ENCODE results near the gene CLIP1. TPM values are rescaled to one million over a fixed set of nuclear protein-coding genes. Genes with fewer than 3 reads are reported as not detected.
A peak's percentile ranks its signal among the peaks of the same experiment; 100 is the strongest.

The CLIP1 gene
- total RNA-seq, 1 experiment from 2014 or later = 23.9 TPM

DNA sequence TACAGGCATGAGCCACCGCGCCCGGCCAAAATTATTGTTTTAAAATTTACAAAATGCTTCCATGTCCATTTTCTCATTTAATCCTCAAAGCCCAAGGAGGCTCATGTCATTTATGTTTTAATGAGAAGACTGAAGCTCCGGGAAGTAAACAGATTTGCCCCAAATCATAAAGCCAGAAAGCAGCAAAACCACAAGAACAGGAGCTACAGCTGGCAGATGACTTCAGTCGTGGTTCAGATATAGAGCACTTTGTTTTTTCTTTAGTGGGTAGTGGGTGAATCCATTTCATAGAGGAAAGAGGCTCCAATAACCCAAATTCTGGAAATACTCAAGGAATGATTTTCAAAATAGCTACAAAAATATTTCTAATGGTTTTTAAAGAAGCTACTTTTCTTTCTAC, 110.8 kb downstream of the CLIP1 start:
- no peak for DNase-seq
- no peaks in the 10 kb centered on the region for H3K27me3 ChIP-seq
- H3K9me3 ChIP-seq = no peaks in the 10 kb centered on the region
- no peak overlapping the region for H3K4me3 ChIP-seq
- peaks cover 59% of the 10 kb centered on the region for H3K36me3 ChIP-seq

DNA sequence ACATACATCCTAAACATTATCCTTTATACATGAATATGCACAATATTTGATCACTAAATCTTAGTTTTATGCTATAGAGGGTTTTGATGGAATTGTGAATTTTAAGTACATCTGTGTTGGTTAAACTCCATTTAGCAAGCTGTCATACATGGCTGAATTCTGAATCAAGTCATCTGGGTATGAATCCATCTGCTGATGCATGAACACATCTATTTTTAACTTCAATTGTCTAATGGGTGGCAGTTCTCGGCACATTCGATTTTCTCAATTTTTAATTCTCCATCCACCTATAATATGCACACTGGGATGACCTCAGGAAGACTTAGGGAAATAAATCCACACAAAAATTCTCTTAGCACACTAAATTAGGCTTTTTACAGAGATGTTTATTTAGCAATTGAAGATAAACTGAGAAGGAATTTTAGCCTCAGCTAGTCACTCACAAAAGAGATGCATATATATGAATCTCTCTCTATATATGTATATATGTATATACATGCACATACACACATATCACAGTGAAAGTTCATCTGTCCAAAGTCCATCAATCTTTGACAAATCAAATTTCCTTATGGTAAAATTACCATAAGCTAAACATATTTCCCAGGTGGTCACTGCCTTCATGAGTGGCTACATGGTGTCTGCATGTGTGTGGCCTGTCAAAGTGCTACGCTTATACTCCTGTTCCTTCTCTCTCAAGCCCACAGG, 111.7 kb downstream of the CLIP1 start:
- Histone ChIP-seq H3K27me3 (no peaks in the 10 kb centered on the region), H3K36me3 (peaks cover 57% of the 10 kb centered on the region), H3K4me3 (no peak overlapping the region), H3K9me3 (no peaks in the 10 kb centered on the region)
- DNase-seq = no peak

DNA sequence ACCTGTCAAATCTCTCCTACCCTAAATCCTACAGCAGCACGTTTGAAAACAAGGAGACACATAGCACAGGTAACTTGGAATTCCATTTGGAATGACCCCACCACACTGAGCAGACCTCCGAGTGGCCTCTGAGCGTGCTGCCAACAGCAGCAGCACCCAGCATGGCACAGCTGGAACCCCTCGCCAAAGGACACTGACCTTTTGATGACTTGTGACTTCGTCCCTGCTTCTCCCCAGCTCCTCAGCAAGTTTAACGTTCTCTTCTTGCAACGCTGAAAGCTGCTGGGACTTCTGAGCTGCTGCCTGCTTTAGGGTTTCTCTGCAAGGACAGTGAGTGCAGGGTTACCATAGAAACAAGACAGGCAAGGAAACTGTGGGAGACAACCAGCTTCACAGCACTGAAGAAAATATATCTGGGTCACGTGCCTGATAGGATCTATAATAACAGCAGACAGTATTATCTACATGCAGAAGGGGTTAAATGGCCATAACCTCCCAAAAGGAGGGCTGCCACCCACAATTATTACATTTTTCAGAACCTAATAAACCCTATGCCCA, 112.8 kb downstream of the CLIP1 start:
- no peak for DNase-seq
- no peaks in the 10 kb centered on the region for H3K9me3 ChIP-seq
- H3K4me3 ChIP-seq = no peak overlapping the region
- no peaks in the 10 kb centered on the region for H3K27me3 ChIP-seq
- H3K36me3 ChIP-seq = peaks cover 58% of the 10 kb centered on the region

GRCh38 chr12:122308811-122309210, 113.7 kb downstream of the CLIP1 start:
- Histone ChIP-seq H3K4me3 (no peak overlapping the region), H3K27me3 (no peaks in the 10 kb centered on the region), H3K36me3 (peaks cover 62% of the 10 kb centered on the region), H3K9me3 (no peaks in the 10 kb centered on the region)
- DNase-seq = no peak

DNA sequence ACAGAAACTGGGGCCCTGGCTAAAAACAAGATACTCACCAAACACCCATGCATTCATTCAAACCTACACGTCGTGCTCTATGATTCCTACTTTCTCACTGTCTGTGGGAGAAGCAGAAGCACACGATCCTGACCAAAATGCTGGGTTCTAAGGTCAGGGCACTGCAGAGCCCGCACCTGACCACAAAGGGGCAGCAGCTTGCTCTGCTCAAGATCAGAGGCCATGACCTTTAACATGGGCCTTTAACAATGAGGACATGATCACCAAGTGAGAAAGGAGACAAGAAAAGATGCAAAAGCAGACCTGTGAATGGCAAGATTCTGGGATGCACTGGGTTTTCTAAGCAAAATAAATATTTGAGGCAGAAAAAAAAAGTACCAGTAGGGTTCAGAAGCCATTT, 116.1 kb downstream of the CLIP1 start:
- no peaks in the 10 kb centered on the region for H3K27me3 ChIP-seq
- DNase-seq = no peak
- H3K36me3 ChIP-seq = peaks cover 68% of the 10 kb centered on the region
- H3K9me3 ChIP-seq = no peaks in the 10 kb centered on the region
- H3K4me3 ChIP-seq = no peak overlapping the region

- DNase-seq = no peak
- H3K36me3 ChIP-seq = peaks cover 76% of the 10 kb centered on the region
- H3K27me3 ChIP-seq = no peaks in the 10 kb centered on the region
- H3K9me3 ChIP-seq = no peaks in the 10 kb centered on the region
- H3K4me3 ChIP-seq = no peak overlapping the region
Observed at GRCh38 chr12:122304924-122305323, 117.5 kb downstream of the CLIP1 start.

DNA sequence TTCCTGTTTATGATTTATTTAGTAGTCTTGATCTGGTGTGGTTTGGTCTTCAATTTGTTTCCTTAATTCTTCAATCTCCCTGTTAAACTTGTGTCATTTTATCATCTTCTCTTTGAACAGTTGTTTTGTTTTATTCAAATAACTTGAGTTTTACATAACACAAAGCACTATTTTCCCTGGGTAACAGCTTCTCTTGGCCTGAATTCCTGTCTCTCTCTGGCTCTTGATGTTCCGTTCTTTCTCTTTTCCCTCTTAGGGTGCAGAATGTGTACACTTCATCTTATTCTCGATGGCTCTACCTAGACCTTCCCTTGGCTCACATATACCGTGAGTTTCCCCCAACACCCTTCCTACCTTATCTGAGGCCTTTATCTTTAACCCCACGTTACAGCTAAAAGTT, 119.4 kb downstream of the CLIP1 start:
- Histone ChIP-seq H3K36me3 (peaks cover 72% of the 10 kb centered on the region), H3K27me3 (no peaks in the 10 kb centered on the region), H3K9me3 (no peaks in the 10 kb centered on the region), H3K4me3 (no peak overlapping the region)
- DNase-seq = no peak

DNA sequence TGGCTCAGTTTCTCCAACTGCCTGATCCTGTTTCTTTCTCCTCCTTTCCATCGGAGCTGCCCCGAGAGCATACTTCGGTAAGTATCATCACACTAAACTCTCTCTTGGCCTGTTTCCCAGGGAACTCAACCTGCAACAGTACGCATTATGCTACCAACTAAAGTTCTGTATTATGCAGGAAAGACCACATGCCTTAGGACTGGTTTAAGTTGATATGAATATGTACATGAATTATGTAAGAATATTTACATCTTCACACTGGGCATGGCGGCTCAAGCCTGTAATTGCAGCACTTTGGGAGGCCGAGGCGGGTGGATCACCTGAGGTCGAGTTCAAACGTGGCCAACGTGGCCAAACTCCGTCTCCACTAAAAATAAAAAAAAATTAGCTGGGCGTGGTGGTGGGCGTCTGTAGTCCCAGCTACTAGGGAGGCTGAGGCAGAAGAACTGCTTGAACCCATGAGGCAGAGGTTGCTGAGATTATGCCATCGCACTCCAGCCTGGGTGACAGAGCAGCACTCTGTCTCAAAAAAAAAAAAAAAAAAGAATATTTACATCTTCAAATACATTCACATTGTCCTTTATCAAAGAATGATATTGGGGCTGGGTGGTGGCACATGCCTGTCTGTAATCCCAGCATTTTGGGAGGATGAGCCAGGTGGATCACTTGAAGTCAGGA, 124.3 kb downstream of the CLIP1 start:
- H3K36me3 ChIP-seq = peaks cover 66% of the 10 kb centered on the region
- no peak for DNase-seq
- no peaks in the 10 kb centered on the region for H3K9me3 ChIP-seq

GRCh38 chr12:122297494-122297893, 125.0 kb downstream of the CLIP1 start:
- H3K36me3 ChIP-seq = peaks cover 59% of the 10 kb centered on the region

More for the DNA sequence above, 124.3 kb downstream of the CLIP1 start:
- H3K27me3 ChIP-seq = no peaks in the 10 kb centered on the region
- no peak overlapping the region for H3K4me3 ChIP-seq

DNA sequence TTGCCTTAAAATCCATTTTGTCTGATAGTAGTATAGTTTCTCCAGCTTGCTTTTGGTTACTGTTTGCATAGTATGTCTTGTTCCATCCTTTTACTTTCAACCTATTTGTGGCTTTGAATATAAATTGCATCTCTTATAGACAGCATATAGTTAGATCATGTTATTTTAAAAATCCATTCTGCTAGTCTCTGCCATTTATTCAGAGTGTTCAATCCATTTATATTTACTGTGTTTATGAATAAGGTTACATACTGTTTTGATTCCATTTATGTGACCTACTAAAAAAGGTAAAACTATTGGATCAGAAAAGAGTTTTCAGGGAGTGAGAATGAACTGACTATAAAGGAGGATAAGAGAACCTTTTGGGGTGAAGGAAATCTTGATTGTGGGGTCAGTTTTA, 126.6 kb downstream of the CLIP1 start:
- H3K9me3 ChIP-seq = no peaks in the 10 kb centered on the region
- no peak for DNase-seq
- H3K4me3 ChIP-seq = no peak overlapping the region
- no peaks in the 10 kb centered on the region for H3K27me3 ChIP-seq
- H3K36me3 ChIP-seq = peaks cover 50% of the 10 kb centered on the region

More at GRCh38 chr12:122297494-122297893, 125.0 kb downstream of the CLIP1 start:
- H3K27me3 ChIP-seq = no peaks in the 10 kb centered on the region
- H3K9me3 ChIP-seq = no peaks in the 10 kb centered on the region
- no peak for DNase-seq
- H3K4me3 ChIP-seq = no peak overlapping the region

DNA sequence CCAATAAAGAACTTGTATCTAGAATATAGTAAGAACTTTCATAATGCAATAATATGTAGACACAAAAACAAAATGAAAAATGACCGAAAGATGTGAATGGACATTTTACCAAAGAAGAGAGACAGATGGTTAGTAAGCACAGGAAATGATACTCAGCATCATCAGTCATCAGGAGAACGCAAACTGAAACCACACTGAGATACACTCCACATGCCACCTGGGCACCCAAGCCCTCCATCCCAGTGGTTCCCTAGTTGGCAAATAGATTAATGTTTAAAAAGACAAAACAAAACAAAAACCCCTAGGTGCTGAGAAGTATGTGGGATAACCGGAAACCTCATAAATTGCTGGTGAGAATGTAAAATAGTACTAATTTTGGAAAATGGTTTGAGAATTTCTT, 129.4 kb downstream of the CLIP1 start:
- H3K9me3 ChIP-seq = no peaks in the 10 kb centered on the region
- H3K36me3 ChIP-seq = peaks cover 38% of the 10 kb centered on the region
- no peak overlapping the region for H3K4me3 ChIP-seq
- H3K27me3 ChIP-seq = no peaks in the 10 kb centered on the region
- no peak for DNase-seq

GRCh38 chr12:122291431-122291830, 131.0 kb downstream of the CLIP1 start:
- DNase-seq = no peak
- no peaks in the 10 kb centered on the region for H3K9me3 ChIP-seq
- peaks cover 32% of the 10 kb centered on the region for H3K36me3 ChIP-seq
- no peaks in the 10 kb centered on the region for H3K27me3 ChIP-seq
- no peak overlapping the region for H3K4me3 ChIP-seq

DNA sequence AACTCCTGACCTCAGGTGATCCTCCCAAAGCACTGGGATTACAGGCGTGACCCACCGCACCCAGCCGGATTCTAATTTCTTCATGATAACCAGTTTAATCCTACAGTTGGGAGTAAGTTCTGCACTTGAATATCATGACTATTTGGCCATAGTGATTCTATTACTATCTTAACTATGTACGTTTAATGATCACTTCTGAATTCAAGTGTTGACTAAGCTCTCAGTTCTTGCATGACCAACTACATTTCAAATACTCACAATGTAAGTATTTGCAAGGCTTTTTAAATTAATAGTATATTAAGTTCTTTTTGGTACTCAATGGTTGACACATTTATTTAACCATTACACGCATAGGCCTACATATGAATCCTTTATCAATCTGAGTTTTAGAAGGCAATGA, 138.8 kb downstream of the CLIP1 start:
- no peaks in the 10 kb centered on the region for H3K27me3 ChIP-seq
- H3K4me3 ChIP-seq = no peak overlapping the region
- H3K36me3 ChIP-seq = peaks cover 44% of the 10 kb centered on the region
- DNase-seq = no peak
- H3K9me3 ChIP-seq = no peaks in the 10 kb centered on the region

DNA sequence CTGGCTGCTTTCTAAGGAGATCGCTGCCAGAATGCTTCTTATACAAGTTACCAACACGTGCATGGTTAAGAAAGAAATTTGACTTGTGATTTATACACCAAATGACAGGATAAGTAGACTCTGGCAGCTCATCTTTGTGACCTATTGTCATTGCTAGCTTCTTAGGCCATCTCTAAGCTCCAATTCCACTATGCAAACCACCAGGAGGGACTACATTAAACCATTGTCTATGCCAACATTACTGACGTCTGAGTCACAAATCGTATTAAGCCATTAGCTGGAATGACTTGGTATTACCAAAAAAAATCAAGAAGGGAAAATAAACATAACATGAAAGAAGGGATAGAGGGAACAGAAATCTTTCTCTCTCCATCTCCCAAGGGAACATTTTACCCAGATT, 140.4 kb downstream of the CLIP1 start:
- Histone ChIP-seq H3K36me3 (peaks cover 48% of the 10 kb centered on the region), H3K27me3 (no peaks in the 10 kb centered on the region)
- peak; percentile 5 for DNase-seq

DNA sequence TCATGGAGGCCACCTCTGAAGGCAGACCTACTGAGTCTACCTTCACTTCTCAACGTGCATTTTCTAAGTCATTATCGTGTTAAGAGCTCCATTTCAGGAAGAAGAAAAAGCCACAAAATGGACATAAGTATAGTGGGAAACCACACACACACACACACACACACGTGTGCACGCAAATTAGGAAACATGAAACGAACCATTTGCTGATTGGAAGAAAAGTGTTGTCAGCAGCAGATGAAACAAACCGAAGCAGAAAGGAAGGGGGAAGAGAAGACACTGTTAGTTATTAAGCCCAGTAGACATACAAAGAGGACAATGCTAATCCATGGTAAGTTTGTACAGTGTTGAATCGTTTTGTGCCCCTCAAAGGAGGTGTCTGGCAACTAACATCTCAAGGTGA, 146.2 kb downstream of the CLIP1 start:
- no peak for DNase-seq
- peaks cover 46% of the 10 kb centered on the region for H3K36me3 ChIP-seq
- no peaks in the 10 kb centered on the region for H3K27me3 ChIP-seq
- no peak overlapping the region for H3K4me3 ChIP-seq
- no peaks in the 10 kb centered on the region for H3K9me3 ChIP-seq

More for the DNA sequence above, 140.4 kb downstream of the CLIP1 start:
- H3K9me3 ChIP-seq = no peaks in the 10 kb centered on the region
- no peak overlapping the region for H3K4me3 ChIP-seq

DNA sequence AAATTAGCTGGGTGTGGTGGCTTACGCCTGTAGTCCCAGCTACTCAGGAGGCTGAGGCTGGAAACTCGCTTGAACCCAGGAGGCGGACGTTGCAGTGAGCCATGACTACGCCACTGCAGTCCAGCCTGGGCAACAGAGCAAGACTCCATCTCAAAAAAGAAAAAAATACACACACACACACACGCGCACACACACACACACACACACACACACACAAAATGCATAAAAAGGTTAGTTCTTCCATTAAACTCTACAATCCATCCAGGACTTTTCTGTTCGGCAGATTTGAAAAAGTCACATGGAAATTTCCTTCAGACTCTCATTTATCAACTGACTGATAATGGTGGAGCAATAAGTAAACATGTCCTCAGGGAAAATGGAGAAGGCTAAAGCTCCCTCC, 147.0 kb downstream of the CLIP1 start:
- Histone ChIP-seq H3K27me3 (no peaks in the 10 kb centered on the region), H3K36me3 (peaks cover 45% of the 10 kb centered on the region), H3K4me3 (no peak overlapping the region), H3K9me3 (no peaks in the 10 kb centered on the region)
- DNase-seq = no peak

DNA sequence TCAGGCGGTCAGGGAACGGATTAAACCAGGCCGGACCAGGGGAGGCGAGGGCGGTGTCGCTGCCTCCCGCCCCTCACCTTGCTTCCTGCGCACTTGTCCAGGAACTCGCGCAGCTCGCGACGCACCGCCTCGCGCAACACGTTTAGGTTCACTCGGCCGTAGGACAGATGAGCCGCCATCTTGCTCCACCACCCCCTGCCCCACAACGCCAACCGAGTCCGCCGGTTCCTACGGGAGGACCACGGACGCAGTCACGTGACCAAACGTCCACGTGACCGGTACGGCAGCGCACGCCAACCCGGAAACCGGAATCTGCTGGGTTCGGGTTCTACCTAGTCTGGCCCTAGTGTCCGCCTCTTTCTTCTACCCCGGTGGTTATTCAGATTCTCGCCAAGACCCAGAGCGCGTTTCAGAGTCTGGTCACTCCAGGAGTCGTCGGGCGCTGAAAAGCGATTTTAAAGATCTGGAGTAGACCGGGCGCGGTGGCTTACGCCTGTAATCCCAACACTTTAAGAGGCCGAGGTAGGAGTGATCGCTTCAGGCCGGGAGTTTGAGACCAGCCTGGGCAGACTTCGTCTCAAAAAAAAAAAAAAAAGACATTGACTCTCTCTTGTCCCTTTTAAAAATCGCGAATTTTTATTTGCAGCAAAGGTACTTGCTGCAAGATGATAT, 156.1 kb downstream of the CLIP1 start, which contains the start of gene VPS33A:
TSS of gene VPS33A (minus strand) at position 265 of the 672 bp plus-strand sequence. CDS start at position 179, 86 bp downstream.
- peak; percentile 96 for DNase-seq
- peak within 1 kb of the TSS; percentile 95 for H3K4me3 ChIP-seq
- peaks cover 16% of the 10 kb centered on the region for H3K36me3 ChIP-seq
- H3K27me3 ChIP-seq = no peaks in the 10 kb centered on the region
- no peaks in the 10 kb centered on the region for H3K9me3 ChIP-seq
